Measurements from ENCODE around the gene OR11H6. TPM values are rescaled to one million over a fixed set of nuclear protein-coding genes. Genes with fewer than 3 reads are reported as not detected.

Gene OR11H6
- not detected in 2 replicates for total RNA-seq

GRCh38 chr14:20223410-20223809 is at the start of gene OR11H6:
OR11H6 (plus strand) TSS chr14:20223710; CDS start chr14:20223710, 0 bp downstream.

GRCh38 chr14:20190596-20190995 is 32.9 kb upstream of the OR11H6 start, which contains the start of gene OR11G2:
OR11G2 (plus strand) TSS chr14:20190896; CDS start chr14:20197438, 6,542 bp downstream.

GRCh38 chr14:20228681-20229080 is 5.2 kb downstream of the OR11H6 start, which contains the start of gene OR11H7:
OR11H7 (plus strand) TSS chr14:20228981.

Other genes starting within 250 kb of the OR11H6 start
- gene OR4K15, start 248.1 kb upstream of the OR11H6 start, total RNA-seq, result not detected in 2 replicates
- not detected in 2 replicates for gene OR4Q2, start 221.5 kb upstream of the OR11H6 start, total RNA-seq
- gene OR4K14, start 204.4 kb upstream of the OR11H6 start, total RNA-seq, result not detected in 2 replicates
- gene OR4K13, start 187.7 kb upstream of the OR11H6 start, total RNA-seq, result not detected in 2 replicates
- gene OR4L1, start 163.7 kb upstream of the OR11H6 start, total RNA-seq, result not detected in 2 replicates
- gene OR4K17, start 113.0 kb upstream of the OR11H6 start, total RNA-seq, result not detected in 2 replicates
- not detected in 2 replicates for gene OR4N5, start 84.9 kb upstream of the OR11H6 start, total RNA-seq
- not detected in 2 replicates for gene OR11G2, start 32.8 kb upstream of the OR11H6 start, total RNA-seq
- not detected in 2 replicates for gene OR11H7, start 5.3 kb downstream of the OR11H6 start, total RNA-seq
- not detected in 2 replicates for gene OR11H4, start 15.6 kb downstream of the OR11H6 start, total RNA-seq
- gene TTC5, start 82.2 kb downstream of the OR11H6 start, total RNA-seq, result 15.1 and 38.6 TPM in 2 replicates
- 19.3 and 27.8 TPM in 2 replicates for gene CCNB1IP1, start 109.6 kb downstream of the OR11H6 start, total RNA-seq
- gene PARP2, start 119.9 kb downstream of the OR11H6 start, total RNA-seq, result 5.8 and 10.5 TPM in 2 replicates
- 15.2 and 50.6 TPM in 2 replicates for gene TEP1, start 189.8 kb downstream of the OR11H6 start, total RNA-seq
- under 0.01 TPM in 2 replicates for gene KLHL33, start 212.5 kb downstream of the OR11H6 start, total RNA-seq
- gene OSGEP, start 231.1 kb downstream of the OR11H6 start, total RNA-seq, result 34.6 and 35.6 TPM in 2 replicates
- 41.4 and 50.5 TPM in 2 replicates for gene APEX1, start 231.5 kb downstream of the OR11H6 start, total RNA-seq
- gene PIP4P1, start 237.7 kb downstream of the OR11H6 start, total RNA-seq, result 19.1 and 22.0 TPM in 2 replicates
- 116 and 286 TPM in 2 replicates for gene PNP, start 245.7 kb downstream of the OR11H6 start, total RNA-seq